Activated CD4-positive, alpha-beta T cell treated with anti-CD3 and anti-CD28 coated beads, Interleukin-2, Interleukin-4, amounts not matched to agents 100 ng/mL and 50 ng/mL, durations not matched to agents 16 hours and 8 hours (primary cell): ENCODE measurements around the gene RUNX2.
"Not testable (repeated sequence)": the region's sequence is repeated elsewhere in the genome, so short reads cannot be mapped to it uniquely, and the experiment has no call there.

ENCODE experiments used
- DNase-seq: peaks from one replicate; pipeline ENCODE4 v3.0.0-alpha.2; 2020; ENCODE audit warnings: low spot score

Gene RUNX2

DNA sequence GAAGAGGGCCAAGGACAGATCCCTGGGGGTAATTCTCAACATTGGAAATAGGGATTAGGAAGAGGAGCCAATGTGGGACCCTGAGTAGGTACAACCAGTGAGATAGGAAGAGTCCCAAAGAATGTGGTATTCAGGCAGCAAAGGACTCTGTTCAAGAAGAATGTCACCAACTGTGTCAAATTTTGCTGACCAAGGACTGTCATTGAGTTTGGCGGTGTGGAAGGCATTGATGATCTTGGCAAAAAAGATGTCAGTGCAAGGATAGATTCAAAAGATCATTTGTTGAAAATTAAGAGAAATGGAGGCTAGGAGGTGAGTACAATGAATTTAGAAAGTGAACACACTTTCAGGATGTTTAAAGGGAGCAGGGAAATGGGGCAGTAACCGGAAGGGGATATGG is 132.0 kb downstream of the RUNX2 start:
- DNase-seq: no peak

DNA sequence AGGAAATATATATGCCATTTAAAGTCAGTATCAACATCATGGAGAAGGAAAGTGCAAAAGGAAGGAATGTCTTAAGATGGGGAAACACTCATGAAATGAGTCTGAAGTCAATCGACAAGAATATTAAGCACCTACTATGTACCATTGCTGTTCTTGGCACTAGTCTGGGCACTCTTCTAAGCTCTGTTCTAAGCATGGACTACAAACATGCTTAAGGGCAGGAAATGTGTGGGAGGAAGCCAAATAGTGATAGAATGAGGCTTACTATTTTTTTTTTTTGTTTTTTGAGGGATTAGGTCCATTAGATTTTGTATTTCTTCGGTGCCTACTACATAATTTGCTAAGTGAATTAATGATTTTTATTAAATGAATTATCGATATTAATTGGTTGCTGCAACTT is 133.4 kb downstream of the RUNX2 start:
- DNase-seq: no peak

DNA sequence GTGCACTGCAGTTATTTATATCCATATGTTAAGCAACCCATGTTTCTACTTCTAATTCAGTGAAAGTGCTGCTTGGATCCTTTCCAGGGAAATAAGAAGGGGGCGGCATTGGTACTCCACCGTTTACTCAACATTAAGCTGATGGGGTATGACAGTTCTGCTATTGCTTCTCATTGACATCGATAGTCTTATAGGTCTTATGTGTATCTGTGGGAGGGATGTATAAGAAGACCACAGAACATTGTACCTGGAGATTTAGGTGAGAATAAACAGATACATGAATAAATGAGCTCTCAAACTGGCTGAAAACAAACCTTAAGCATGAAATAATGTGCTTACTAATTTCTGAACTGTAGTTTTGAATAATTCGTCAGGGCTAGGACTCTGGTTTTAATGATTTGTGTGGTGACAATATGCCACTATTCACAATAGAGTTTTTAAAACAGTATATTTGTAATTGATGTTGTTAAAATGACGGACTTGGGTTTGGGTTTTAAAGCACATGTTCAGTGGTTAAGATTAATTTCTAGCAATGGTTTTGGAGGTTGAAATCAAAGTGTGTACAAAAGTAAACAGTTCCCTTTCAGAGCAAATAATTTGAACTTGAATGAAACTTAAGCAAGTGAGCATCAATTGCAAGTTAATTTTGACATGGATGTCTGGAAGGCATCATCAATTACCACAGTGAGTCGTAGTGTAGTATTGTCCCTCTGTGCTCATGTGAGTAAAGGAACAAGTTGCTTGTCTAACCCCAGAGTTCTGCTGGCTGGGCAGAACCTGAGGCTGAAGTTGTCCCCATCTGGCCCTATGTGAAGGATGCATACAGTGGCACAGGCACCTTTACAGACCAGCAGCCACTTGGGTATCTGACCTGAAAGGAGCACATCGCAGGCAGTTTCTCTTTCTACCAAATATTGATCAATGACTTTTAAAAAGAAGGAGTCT is 134.3 kb downstream of the RUNX2 start:
- no peak for DNase-seq

DNA sequence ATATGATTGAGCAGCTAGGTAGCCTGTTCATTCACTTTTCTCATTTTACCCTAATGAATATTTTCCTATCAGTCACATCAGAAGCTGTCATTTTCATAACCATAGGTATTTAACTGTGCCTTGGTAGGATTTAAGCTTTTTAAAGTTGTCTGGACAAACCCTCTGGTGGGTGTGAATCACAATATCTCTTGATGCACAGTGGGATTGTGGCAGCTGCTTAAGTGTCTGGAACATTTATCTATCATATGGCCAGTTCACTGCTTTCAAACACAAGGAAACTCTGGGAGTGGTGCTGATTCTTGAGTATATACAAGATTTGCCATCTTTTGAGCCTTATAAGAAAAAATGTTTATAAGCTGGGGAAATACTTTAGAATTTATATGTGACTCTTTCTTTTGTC is 136.6 kb downstream of the RUNX2 start:
- no peak for DNase-seq

DNA sequence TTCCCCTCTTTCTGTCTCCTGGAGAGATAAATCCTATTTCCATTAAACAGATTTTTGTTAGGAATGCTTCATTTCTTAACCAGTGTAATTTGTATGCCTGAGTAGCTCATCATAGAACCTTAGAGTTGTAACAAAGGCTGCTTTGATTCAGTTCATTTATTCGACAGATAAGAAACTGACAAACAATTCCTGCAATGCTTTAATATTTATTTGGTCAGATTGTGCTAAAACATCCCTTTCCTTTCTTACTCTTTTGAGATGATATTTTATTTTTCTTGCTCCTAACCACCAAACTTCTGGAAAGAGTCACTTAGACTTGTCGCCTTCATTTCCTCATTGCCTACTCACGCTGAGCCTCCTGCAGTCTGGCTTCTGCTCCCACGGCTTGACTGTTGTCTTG is 138.6 kb downstream of the RUNX2 start:
- no peak for DNase-seq

DNA sequence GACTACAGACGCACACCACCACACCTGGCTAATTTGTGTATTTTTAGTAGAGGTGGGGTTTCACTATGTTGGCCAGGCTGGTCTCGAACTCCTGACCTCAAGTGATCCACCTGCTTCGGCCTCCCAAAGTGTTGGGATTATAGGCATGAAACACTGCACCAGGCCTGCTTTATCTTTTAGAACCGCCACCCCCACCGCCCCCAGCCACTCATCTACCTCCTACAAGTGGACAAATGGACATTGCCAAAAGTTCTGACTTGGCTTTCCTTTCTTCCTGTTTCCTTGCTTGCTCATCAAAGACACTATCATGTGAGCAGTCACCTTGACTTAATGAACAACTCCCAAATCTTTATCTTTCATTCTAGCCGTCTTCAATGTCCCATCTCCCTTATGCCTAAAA is 139.3 kb downstream of the RUNX2 start:
- DNase-seq: not testable (repeated sequence)

DNA sequence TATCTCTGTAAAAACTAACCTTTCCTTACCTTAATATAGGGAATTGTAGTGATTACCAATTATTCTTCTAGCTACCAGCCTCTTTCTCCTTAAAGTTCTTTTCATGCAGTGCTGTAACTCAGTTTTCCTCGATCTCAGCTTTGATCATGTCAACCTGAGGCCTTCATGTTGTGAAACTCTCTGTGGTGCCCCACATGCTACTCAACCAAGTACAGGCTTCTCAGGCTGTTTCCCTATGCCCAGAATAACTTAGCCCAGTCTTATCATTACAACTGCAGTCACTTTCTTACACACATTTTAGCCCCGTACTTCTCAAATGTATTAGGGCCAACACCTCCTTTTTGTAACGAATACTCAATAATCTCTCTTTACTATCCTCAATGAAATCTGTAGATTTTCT is 139.7 kb downstream of the RUNX2 start:
- no peak for DNase-seq

DNA sequence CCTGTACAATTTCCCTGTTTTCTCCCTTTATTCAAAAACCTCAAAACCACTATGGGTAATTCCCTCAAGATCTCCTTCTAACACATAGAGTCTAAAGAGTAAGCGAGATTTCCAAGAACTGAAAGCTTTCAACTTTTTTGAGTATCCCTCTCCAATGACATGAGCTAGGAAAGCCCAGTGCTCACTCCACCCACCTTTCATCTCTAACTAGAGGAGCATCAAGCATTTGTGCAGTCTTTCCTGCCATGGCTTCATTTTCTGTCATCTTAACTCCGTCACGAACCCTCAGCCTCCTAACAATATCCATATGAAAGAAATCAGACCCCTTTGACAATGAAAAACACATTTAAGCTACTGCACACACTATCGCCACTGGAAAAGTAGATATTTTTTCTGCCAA is 141.5 kb downstream of the RUNX2 start:
- no peak for DNase-seq

DNA sequence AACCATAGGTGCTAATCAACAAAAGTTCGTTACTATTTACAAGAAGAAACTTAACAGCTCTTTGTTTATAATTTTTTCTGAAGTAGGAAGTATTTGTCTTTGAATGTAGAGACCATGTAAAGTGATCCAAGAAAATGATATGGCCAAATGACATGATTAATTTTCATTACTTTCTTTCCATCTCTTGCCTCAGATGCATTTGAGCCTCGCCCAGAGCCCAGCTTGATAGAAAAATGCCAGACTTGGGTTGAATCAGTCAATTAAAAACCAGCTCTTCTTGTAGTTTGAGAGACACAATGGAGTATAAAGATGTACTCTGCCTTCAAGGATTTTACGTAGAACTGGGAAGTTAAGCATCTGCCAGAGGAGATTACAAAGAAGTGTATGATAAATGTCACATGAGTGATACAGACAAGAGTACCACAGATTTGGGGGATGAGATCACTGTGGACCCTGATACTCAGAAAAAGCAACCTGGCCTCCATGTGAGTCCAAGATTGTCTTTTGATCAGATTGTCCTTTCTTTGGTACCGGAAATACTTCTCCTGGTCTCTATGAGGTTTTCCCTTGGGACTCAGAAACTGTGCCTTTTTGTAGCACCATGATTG is 142.1 kb downstream of the RUNX2 start:
- no peak for DNase-seq

DNA sequence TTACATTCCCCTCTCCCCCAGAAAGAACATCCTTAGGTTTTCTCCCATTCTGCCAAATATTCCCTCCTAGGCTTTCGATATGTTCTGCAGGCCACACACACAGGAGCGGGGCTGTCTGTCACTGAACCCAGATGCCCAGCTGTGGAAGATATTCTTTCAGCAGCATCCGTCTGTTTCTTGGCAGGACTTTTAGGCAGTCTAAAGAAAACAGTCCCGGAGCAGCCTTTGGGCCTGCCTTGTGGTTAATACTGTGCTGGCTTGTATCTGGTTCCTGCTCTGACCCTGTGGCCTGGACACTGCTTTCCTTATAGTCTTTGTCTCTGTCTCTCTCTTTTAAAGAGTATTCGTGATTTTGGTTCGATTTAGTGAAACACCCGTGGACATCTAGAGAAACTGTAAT is 144.3 kb downstream of the RUNX2 start:
- DNase-seq: no peak

DNA sequence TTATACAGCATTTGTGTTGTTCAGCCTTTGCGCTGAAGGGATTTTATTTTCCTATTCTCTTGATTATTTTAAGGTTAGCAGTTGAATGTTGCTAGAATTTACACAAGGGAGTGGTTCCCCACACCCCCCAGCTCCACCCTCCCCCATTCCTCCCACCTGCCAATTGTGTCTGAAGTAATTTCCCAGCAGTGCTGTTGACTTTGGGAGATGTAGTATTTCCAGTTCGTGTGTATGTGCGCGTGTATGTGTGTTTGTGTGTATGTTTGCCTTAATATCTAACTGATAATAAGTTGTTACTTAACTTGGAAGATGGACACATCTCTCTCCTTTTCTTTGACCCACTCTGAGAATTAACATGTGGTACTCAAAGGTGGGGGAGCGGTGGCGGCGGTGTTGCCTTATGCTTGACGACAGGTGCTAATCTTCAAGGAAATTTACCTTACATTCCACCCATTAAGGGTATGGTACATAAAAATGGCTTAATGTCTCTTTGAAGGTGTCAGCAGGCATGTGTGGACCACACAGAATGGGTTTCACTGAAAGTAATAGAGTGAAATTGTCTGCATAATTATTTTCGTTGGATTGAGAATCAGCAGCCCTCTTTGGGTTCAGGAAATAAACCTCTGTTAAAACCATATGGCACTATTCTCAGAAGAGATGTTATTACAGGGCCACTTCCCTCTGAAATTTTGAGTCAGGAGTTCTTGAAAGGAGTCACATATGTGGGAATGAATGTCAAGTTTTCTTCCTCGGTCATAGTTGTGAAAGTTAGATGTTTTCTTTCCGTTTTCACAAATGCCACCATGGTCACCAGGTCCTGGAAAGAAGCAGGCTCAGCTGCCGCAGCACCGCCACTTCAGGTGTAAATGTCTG is 145.2 kb downstream of the RUNX2 start:
- peak; percentile 44 for DNase-seq

DNA sequence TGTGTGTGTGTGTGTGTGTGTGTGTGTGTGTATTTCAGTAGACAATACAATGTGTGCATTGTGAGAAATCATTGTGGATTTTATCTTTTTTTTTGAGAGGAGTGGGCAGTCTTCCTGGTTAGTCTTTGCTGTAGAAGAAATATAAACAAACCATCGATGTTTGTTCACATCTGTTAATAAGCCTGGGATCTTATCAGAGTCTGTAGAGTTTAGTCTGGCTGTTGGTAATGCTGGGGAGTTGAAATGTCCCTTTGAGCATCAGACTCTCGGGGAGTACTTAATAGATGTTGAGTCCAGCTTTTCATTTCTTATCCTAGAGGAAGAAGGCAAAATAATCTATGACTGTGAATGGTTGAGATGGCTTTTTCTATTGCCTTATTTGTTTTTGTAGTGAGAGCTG is 146.2 kb downstream of the RUNX2 start:
- no peak for DNase-seq

DNA sequence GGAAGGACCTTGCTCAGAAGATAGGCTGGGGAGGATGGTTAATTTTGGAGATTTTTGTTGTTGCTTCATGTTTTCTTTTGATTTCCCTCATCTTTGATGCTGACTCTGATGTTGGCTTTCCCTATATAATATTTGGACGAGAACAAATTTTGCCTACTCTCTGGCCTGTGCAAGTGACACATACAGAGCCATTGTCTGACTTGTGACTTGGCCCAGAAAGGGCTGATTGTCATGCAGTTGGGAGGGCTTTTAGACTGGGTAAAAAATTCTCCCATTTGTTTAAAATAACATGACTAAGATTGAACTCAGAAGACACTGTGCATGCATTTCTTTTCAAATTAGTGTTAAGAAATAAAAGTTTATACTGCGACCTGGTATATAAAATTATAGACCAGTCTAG is 148.2 kb downstream of the RUNX2 start:
- DNase-seq: no peak

DNA sequence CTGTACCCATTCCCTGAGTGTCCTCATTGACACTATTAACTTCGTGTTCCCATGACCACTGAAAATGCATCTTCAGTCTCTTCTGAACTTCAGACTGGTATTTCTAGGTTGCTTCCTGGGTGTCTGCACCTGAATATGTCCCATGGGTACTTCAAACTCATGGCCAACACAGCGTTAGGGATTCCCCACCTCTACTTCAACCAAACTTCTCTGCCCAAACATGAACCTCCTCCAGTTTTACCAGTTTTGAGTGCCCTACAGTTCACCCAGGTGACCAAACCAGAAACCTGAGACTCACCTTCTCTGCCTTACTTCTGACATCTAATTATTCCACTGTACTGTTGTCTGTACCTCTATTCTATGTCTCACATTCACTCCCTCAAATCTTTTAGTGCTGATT is 149.1 kb downstream of the RUNX2 start:
- DNase-seq: no peak

DNA sequence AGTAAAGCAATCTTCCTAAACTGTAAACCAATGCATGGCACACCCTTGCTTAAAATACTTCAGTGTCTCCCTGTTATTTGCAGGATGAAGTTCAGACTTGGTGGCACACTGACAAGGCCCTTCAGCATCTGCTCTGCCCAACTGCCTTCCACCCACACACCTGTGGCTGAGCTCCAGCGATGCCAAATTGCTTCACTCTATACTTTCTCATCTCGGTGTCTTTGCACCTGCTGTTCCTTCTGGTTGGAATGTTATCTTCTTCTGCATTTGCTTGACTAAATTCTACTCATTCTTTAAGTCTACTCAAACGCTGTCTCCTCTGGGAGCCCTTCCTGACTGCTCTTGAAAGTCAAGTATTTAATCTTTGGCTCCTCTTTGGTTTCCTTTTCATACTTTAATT is 149.7 kb downstream of the RUNX2 start:
- DNase-seq: no peak

DNA sequence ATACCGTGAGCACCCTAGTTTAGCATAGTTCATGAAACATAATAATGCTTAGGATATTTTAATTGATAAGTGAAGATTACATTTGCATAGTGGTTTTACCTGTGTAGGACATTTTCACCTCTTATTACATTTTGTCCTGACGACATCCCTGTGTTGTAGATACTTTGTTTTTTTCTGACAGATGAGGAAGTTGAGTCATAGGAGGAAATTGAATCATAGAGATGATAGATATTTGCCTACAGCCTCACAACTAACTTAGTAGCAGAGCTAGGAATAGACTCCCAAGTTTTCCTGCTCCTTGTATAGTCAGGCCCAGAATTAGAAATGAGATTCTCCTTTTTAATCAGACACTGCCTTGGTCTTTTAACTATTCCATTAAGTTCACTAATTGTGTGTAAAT is 150.1 kb downstream of the RUNX2 start:
- DNase-seq: peak; percentile 63

DNA sequence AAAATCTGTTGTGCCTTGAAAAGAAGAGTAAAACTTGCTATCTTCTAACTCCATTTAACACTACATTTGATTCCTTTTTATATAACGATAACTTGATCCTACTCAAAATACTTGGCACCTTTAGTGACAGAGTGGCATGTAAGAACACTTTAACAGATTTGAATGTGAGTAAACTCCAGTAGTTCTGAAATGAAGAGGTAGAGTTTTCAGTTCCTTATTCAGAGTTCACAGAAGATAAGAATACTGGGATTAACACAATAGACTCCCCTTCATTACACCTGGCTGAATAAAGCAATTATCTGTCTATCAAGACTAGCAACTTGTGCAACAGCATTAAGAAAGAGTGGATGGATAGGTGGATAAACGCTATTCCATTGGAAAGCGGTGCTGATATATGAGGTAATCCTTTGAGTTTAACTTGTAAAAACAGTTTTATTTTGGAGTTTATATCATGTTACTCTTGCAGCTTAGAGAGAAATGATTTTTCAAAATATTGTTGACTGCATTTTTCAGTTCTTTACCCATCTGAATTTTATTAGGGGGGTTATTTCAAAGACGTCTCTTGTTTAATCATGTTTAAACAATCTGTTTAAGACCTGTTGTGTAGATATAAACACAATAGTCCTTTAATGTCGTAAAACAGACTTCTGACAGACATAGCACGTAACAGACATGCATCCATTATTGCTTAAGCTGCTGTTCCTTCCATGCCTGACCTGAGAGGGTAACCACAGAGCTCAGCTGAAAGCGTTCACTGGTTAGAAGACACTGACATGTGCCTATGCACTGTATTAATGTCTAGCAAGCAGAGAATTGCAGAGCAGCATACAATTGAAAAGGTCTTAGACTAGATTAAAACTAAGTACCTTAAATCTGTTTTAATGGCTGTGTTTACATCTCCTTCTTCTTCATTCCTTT is 152.0 kb downstream of the RUNX2 start:
- peak; percentile 49 for DNase-seq

DNA sequence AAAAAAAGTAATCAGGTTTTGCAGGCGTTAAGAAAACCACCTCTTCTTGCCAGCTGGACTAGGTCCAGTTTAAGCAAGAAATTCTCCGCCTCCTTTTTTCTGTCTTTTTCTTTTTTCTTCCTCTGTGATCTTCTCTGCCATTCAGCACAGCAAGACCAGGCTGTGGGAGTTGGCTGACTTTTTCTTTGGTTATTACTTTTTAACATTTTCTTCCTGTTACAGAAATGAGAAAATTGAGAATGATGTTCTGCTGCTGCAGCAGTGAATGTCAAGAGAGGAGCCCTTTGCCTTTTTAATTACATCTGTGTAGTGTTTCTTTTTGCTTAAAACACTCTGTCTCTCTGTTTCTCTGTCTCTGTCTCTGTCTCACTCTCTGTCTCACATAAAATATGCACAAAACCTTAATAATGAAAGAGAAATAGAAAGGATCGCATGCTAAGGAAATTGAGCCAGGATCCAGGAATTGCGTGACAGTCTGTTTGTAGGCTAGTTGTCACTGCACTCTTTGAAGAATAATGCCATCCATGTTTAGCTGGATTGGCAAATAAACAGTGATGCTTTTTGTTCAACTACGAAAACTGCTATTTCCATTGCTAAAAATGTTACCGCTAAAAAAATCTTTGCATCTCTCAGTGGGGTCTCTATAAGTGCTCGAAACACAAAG is 152.8 kb downstream of the RUNX2 start:
- DNase-seq: no peak

DNA sequence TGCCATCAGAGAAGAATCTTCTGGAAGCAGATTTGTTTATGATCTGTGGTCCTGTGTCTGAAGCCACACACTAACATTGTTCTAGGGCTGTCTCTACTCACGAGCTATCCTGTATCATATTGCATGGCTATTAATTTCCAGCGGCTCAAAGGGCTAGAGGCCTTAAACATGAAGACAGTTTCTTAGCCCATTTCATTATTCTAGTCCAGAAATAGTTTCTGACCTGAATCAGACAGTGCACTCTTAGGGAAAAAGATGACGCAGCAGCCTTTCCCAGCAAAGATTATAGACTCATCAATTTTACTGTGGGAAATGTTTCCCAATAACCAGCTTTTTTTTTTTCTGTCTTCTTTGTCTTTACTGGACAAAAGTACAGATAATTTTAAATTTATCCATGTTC is 154.9 kb downstream of the RUNX2 start:
- no peak for DNase-seq

DNA sequence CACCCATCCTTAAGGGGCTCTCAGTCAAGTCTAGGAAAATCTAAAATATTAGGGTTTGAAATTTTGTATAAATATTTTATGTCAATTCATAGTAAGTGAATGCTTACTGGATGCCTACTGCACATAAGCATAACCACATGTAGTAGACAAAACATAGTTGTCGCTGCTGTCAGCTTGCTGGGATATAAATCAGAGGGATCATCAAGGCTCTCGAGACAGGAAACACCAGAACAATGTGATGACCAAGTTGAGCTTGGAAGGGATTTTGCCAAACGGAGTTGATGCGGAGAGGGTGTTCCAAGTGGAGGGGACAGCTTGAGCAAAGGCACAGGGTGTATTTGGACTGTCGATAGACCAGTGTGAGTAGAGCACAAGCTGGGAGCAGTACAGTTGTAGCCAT is 155.4 kb downstream of the RUNX2 start:
- no peak for DNase-seq

DNA sequence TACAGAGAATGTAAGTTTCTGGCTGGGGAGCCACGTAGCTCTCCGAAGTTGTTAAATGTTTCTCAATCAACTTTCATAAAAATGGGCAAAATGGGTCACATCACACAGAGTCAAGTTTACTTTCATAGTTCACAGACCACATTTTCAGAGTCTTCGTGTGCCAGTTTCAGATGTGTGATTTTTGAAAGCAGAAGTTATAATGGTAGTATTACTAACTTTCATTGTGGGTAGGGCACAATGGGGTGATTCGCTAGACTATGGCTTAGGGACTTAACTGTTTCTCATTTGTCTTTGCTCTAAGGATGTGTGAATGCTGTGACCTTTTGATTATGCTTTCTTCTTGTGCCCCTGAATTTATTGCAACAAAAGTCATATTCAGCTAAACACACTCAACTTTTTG is 158.6 kb downstream of the RUNX2 start:
- peak; percentile 71 for DNase-seq
